DMS 273 (cell line): Measurements from ENCODE around the gene GCSAM.

Experiments
- DNase-seq: peaks from one replicate; lab custom pipeline; 2025; ENCODE audit not compliant: unreplicated experiment; lab: John Stamatoyannopoulos, UW

GCSAM gene

GRCh38 chr3:112132975-112133448 lies at the start of gene GCSAM:
Gene GCSAM (minus strand): TSS chr3:112133248. CDS start chr3:112133120, 128 bp downstream.
- DNase-seq: peak; percentile 80

- DNase-seq: no peak
Observed at GRCh38 chr3:112175646-112176045, 42.6 kb upstream of the GCSAM start.

GRCh38 chr3:112175037-112175436 lies 42.0 kb upstream of the GCSAM start:
- DNase-seq: no peak

GRCh38 chr3:112171144-112171543 lies 38.1 kb upstream of the GCSAM start:
- DNase-seq: no peak

- DNase-seq: no peak
Observed at GRCh38 chr3:112170046-112170445, 37.0 kb upstream of the GCSAM start.

GRCh38 chr3:112167758-112168157 lies 34.7 kb upstream of the GCSAM start:
- DNase-seq: no peak

GRCh38 chr3:112149136-112149535 lies 16.1 kb upstream of the GCSAM start:
- DNase-seq: no peak

GRCh38 chr3:112143689-112144088 lies 10.6 kb upstream of the GCSAM start:
- no peak for DNase-seq

- DNase-seq: no peak
Observed at GRCh38 chr3:112143251-112143650, 10.2 kb upstream of the GCSAM start.

GRCh38 chr3:112141293-112141692 lies 8.2 kb upstream of the GCSAM start:
- no peak for DNase-seq

GRCh38 chr3:112140584-112140983 lies 7.5 kb upstream of the GCSAM start:
- DNase-seq: no peak

- DNase-seq: no peak
Observed at GRCh38 chr3:112138219-112138969, 5.3 kb upstream of the GCSAM start.

GRCh38 chr3:112137781-112138180 lies 4.7 kb upstream of the GCSAM start:
- DNase-seq: no peak

- DNase-seq: peak; percentile 78
Observed at GRCh38 chr3:112136959-112137693, 4.1 kb upstream of the GCSAM start.

- DNase-seq: no peak
Observed at GRCh38 chr3:112136046-112136445, 3.0 kb upstream of the GCSAM start.

- peak; percentile 34 for DNase-seq
Observed at GRCh38 chr3:112134335-112135124, 1.5 kb upstream of the GCSAM start.

- peak; percentile 39 for DNase-seq
Observed at GRCh38 chr3:112133626-112134334, 732 bp upstream of the GCSAM start.

GRCh38 chr3:112132554-112132953 lies 494 bp downstream of the GCSAM start:
- no peak for DNase-seq

GRCh38 chr3:112132088-112132487 lies 960 bp downstream of the GCSAM start:
- no peak for DNase-seq

- DNase-seq: no peak
Observed at GRCh38 chr3:112131111-112131510, 1.9 kb downstream of the GCSAM start.

GRCh38 chr3:112130638-112130993 lies 2.4 kb downstream of the GCSAM start:
- no peak for DNase-seq
